H1 (cell line): ENCODE data around the gene COL4A3. TPM values are rescaled to one million over a fixed set of nuclear protein-coding genes. Genes with fewer than 3 reads are reported as not detected.

Experiments used
- polyA plus RNA-seq, 7 experiments: library from polyadenylated mRNA; depleted of rRNA in 3 of 7; stranded (reverse) in 5 of 7; unstranded in 2 of 7; fragments of >200 nt in 5 of 7; fragments of 200-250 nt in 2 of 7; gene quantifications; 1 replicate in 5 of 7; 2 replicates in 1 of 7; 4 replicates in 1 of 7; pipeline versions ENCODE4 v1.2.1 to v1.2.3, GENCODE V29; 2011 to 2013; ENCODE audit warnings: missing spikeins in 2 of 7, mixed read lengths in 2 of 7
- total RNA-seq: library from RNA; stranded (reverse); fragmentation: NEBNext Ultra II Directional; extraction: Animal tissue kit (Norgen Biotek cat#: 25700); gene quantifications from 2 replicates; pipeline ENCODE4 v1.2.1, GENCODE V29; 2021
- TF ChIP-seq, protein P1 (sequence below): IDR thresholded peaks from 2 replicates; pipeline ENCODE4 v1.6.1; 2012; ENCODE audit warnings: inconsistent platforms
- TF ChIP-seq, protein P2 (sequence below): IDR thresholded peaks from 2 replicates; pipeline ENCODE4 v1.6.1; 2011; ENCODE audit warnings: low read depth, mild to moderate bottlenecking, low read length; ENCODE audit not compliant: insufficient read depth

Gene COL4A3
- total and polyA plus RNA-seq, 2 of the 8 experiments (the other 6 are each of a cell fraction or from before 2014, with no cell fraction given): 0.12 to 0.17 TPM

DNA sequence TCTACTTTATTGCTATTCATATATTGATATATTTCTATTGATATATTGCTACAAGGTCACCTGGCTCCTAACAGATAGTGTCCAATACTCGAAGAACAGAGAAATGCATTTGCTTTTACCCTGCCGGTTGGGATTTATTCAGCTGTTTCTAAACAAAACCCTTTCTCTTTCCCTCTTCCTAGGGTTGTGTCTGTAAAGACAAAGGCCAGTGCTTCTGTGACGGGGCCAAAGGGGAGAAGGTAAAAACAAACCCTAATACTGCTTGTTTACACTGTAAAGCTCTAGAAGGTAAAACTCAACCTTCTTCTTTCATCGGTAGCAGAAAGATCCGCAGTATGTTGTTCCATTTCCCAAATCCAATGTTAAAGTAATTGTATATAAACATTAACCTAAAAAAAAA, 73.4 kb downstream of the COL4A3 start (continued):
- TF ChIP-seq, protein P1, sequence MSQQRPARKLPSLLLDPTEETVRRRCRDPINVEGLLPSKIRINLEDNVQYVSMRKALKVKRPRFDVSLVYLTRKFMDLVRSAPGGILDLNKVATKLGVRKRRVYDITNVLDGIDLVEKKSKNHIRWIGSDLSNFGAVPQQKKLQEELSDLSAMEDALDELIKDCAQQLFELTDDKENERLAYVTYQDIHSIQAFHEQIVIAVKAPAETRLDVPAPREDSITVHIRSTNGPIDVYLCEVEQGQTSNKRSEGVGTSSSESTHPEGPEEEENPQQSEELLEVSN: no peak
- TF ChIP-seq, protein P2, sequence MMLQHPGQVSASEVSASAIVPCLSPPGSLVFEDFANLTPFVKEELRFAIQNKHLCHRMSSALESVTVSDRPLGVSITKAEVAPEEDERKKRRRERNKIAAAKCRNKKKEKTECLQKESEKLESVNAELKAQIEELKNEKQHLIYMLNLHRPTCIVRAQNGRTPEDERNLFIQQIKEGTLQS: no peak
